Skin epidermis (tissue), 12 donors: ENCODE results near the gene TMEM61.
"Not testable (repeated sequence)": the region's sequence is repeated elsewhere in the genome, so short reads cannot be mapped to it uniquely, and the experiment has no call there.

Source experiments
- H3K27ac ChIP-seq, 21 experiments: fragments of 200-600 bp; sonication (generic) in 11 of 21; one replicate each; pipeline ENCODE4 v1.5.0; 2020; ENCODE audit warnings: mild to moderate bottlenecking in 3 of 21, inconsistent platforms in 2 of 21, moderate library complexity in 2 of 21
- H3K4me3 ChIP-seq, 7 experiments: fragments of 200-600 bp; sonication (generic) in 2 of 7; one replicate each; pipeline ENCODE4 v1.5.0; 2020; ENCODE audit warnings: inconsistent platforms in 2 of 7, mild to moderate bottlenecking in 2 of 7, moderate library complexity in 1 of 7

The TMEM61 gene

DNA sequence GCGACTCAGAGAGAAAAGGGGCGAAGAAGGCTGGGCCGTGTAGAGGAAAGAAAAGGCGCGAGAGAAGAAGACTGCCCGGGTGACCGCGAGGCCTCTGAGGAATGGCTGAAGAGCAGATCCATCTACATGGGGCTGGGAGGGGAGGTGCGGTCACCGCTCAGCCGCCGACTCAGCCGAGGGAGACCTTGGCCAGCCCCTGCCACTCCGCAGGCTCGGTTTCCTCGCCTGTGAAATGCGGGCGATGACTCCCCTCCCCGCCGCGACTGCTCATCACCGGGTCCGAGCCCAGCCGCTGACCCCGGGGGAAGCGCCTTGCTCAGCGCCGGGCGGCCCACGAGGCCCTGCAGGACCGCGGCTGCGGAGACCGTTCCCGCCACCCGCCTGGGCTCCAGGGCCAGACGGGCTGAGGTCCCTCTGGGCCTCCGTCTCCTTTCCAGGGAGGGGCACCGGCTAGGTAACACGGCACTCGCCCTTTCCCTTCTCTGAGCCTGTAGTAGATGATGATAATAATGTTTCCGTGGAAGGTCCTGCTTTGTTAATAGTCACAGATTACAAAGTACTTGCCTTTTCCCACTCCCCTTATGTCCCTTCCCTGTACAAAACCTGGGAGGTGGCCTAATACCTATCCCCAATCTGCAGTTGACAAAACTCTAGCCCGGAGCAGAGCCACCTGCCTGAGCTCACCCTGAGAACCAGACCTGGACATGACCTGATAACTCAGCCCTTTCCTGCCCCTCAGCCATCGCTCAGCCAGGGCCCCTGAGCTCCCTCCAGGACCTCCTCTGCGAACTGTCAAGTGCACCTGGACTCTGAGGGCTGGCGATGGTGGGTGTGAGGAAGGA, 16.7 kb downstream of the TMEM61 start:
- Histone ChIP-seq H3K27ac (no peak overlapping the region), H3K4me3 (peak overlapping the region in 1 of 7 experiments; percentile 8)

GRCh38 chr1:54997711-54997986, 17.2 kb downstream of the TMEM61 start:
- Histone ChIP-seq H3K27ac (no peak overlapping the region), H3K4me3 (no peak overlapping the region)

GRCh38 chr1:54998100-54998499, 17.7 kb downstream of the TMEM61 start:
- H3K4me3 ChIP-seq = no peak overlapping the region
- no peak overlapping the region for H3K27ac ChIP-seq

DNA sequence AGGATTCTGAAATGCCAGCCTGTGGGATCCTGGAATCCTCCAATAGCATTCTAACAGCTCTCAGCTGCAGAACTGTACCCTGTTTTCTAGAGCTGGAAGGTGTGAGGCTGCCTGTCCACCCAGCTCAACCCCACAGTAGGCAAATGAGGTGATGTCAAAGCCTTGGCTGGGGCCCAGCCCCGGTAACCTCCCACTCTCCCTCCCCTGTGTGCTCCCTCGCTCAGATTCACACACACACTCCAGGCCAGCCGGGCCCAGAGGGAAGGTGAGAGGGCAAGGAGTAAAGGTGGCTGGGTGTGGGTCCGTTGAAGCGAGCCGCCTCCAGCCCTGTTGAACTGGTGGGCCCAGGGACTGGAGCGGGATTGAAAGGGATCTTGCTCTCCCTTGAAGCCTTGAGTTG, 18.2 kb downstream of the TMEM61 start, which contains the start of gene BSND:
BSND (plus strand) TSS at position 257 of the 400 bp plus-strand sequence. CDS start 254 bp downstream, outside the sequence.
- no peak within 1 kb of the TSS for H3K27ac ChIP-seq
- H3K4me3 ChIP-seq = no peak within 1 kb of the TSS

GRCh38 chr1:55000110-55001085, 20.0 kb downstream of the TMEM61 start:
- no peak overlapping the region for H3K4me3 ChIP-seq

DNA sequence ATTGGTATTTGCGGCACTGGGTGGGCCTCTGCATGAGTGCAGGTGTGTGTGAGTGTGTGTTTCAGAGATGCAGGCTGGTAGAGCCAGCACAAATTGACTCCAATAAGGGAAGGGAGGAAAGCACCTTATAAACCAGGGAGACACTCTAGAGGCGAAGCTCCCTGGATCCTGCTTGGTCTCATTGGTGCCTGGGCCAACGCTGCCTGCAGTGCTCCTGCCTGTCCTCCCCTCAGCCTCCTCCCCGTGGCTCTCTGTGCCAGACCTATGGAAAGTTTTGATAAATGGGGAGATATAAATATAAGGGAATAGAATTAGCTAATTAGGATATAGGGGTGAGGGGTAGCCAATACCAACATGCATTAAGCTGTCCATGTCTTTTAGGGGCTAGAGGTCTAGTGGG, 20.9 kb downstream of the TMEM61 start:
- H3K27ac ChIP-seq = no peak overlapping the region
- no peak overlapping the region for H3K4me3 ChIP-seq

More at GRCh38 chr1:55000110-55001085, 20.0 kb downstream of the TMEM61 start:
- no peak overlapping the region for H3K27ac ChIP-seq

DNA sequence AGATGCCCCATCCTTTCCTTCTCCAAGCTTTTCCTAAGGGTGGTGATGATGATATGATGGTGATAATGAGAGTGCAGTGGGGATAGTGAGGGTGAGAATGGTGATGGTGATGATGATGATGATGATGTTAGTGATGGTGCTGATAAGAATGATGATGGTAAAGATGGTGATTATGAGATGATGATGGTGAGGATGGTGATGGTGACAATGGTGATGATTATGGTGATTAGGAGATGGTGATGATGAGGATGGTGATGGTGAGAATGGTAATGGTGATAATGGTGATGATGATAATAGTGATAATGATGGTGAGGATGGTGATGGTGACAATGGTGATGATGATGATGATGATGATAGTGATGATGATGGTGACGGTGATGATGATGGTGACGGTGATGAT, 22.3 kb downstream of the TMEM61 start:
- Histone ChIP-seq H3K27ac (no peak overlapping the region), H3K4me3 (no peak overlapping the region)

GRCh38 chr1:55005351-55006140, 25.1 kb downstream of the TMEM61 start:
- Histone ChIP-seq H3K4me3 (no peak overlapping the region), H3K27ac (no peak overlapping the region)

DNA sequence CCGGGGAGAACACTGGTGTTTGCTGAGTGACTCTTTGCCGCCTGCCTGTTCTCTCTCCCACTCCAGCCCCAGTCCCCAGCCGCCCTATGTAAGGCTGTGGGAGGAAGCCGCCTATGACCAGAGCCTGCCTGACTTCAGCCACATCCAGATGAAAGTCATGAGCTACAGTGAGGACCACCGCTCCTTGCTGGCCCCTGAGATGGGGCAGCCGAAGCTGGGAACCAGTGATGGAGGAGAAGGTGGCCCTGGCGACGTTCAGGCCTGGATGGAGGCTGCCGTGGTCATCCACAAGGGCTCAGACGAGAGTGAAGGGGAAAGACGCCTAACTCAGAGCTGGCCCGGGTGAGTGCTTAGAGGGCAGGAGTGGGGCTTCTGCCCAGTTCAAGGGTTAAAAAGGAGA, 26.5 kb downstream of the TMEM61 start:
- Histone ChIP-seq H3K4me3 (no peak overlapping the region), H3K27ac (no peak overlapping the region)

DNA sequence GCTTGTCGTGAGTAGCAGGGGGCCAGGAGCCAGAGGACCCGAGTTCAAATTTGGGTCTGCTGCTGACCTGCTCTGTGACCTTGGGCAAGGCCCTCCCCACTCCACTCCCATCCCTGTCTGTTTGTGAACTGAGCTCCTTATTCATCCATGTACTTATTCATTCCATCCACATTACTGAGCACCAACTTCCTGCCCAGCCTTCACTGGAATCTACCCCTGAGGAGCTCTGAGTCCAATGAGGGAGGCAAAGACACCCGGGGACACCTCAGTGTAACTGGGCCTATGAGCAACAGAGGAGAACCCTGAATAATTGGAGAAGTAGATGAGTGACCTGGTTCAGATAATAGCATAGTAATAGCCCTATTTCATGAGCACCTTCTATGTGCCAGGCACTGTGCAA, 27.2 kb downstream of the TMEM61 start:
- H3K4me3 ChIP-seq = no peak overlapping the region
- no peak overlapping the region for H3K27ac ChIP-seq

DNA sequence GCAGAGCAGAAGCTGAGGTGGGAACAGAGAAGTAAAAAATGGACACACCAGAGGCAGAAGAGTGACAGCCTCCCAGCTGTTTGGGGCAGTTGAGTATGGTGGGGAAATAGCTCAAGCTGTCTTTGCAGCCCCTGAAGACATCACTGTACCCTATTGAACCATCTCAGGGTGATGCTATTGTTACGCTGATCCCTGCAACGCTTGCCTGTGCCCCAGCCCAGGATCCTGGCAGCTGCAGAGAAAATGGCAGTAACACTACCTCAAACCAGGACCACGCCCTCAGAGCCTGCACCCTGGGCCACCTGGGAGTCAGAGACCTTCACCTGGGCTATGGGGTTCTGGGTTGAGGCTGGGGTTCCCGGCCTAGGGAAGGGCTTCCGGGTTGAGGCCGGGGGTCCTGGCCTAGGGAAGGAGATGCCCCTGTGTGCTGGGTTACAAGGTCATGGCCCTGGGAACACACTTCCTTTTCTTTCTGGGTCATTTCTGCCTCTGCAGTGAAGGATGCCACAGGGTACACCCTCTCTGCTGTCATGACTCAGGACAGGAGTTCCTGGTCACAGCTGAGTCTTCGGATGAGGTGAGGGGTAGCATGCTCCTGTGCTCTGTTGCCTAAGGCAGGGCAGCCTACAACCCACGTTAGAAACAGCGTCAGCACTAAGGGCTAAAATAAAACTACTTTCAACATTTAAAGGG, 29.9 kb downstream of the TMEM61 start:
- H3K4me3 ChIP-seq = no peak overlapping the region

DNA sequence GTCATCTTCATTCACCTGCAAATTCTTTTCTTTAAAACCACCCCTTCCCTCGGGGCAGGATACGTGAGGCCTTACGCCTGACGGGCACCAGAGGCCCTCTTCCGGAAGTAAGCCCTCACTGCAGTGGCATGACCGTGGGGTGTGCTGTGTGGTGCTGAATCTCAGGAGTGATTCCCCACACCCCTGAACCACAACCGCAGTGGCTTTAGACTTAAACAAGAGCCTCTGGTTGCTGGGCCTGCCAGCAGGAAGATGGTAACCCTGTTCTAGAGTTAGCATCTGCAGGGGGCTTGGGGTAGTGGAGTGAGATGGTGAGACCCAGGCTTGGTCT, 30.4 kb downstream of the TMEM61 start:
- Histone ChIP-seq H3K4me3 (no peak overlapping the region), H3K27ac (no peak overlapping the region)

More for the DNA sequence above, 29.9 kb downstream of the TMEM61 start:
- no peak overlapping the region for H3K27ac ChIP-seq

GRCh38 chr1:55012661-55013060, 32.2 kb downstream of the TMEM61 start:
- Histone ChIP-seq H3K27ac (no peak overlapping the region), H3K4me3 (no peak overlapping the region)

GRCh38 chr1:55015123-55015522, 34.7 kb downstream of the TMEM61 start:
- H3K27ac ChIP-seq = no peak overlapping the region
- no peak overlapping the region for H3K4me3 ChIP-seq

DNA sequence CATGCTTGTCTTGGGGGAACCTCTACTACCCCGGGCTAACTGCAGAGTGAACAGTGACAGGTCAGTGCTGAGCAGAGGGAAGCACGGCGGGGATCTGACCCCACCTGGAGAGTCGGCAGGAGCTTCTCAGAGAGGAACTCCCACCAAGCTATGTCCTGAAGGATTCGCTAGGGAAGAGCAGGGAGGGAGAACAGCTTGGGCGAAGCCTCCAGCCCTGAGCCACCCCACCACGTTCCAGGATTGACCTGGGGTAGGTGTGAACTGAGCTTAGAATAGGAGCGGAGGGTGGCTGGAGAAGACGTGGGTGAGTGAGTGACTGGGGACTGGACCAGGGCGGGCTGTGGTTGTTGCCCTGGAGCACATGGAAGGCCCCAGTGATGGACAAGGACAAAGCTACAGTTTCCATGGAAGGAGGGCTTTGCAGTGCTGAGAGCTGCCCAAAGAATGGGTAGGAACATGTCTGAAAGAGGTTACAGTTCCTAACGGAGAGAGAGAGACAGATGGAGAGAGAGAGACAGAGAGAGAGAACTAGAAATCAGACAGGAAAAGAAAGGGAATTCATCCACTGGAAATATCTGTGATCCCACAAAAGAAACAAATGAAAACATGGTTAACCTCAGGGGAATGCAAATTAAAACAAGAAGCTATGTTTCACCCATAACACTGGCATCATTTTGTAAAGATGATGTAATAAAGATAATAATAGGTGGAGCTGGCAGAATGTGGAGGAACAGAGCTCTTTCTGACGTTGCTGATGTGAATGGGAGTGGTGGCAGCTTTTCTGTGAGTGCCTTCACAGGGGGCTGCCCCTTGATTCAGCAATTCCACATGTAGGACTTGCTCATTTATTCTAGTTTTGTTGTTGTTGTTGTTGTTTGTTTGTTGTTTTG, 35.5 kb downstream of the TMEM61 start:
- no peak overlapping the region for H3K4me3 ChIP-seq
- no peak overlapping the region for H3K27ac ChIP-seq

- H3K27ac ChIP-seq = no peak overlapping the region
Measured at GRCh38 chr1:55018395-55018794, 38.0 kb downstream of the TMEM61 start.

DNA sequence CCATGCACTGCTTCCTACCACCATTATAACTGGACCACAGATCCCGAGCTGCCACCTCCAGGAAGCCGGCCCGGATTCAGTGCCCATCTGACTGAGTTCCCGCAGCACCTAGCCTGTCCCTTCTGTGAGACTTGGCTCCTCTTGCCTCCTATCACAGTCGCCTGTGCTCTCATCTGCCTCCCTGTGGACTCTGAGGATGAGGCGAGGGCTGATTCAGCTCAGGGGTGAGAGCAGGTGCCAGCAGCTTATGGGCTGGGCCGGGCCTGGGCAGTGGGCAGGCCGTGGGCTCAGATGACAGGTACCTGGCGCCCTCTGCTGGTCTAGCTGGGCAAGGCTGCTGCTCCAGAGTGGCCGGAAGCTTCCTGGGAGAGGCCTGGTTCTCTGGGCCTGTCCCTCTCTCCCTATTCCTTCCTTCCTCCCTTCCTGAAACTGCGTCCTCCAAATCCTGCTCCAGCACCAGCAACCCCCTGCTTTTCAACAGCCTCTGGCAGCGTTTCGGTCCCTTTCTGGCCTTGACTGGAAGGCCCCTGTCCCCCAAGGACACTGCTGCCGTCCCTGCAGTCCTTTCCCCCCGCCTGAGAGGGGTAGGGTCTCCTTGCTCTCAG, 41.6 kb downstream of the TMEM61 start:
- Histone ChIP-seq H3K4me3 (no peak overlapping the region), H3K27ac (peak overlapping the region in 1 of 21 experiments; percentile 49)

More at GRCh38 chr1:55018395-55018794, 38.0 kb downstream of the TMEM61 start:
- H3K4me3 ChIP-seq = no peak overlapping the region

DNA sequence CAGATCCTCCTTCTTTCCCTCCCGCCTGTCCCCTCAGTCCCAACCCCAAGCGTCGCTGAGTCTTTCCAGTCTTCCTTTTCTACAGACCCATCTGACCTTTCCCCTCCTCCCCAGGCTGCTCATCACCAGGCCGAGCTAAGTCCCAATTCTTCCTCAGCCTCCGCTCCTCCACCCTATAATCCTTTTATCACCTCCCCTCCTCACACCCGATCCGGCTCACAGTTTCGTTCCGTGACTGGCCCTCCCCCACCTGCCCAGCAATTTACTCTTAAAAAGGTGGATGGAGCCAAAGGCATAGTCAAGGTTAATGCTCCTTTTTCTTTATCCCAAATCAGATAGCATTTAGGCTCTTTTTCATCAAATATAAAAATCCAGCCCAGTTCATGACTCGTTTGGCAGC, 43.7 kb downstream of the TMEM61 start:
- not testable (repeated sequence) for H3K4me3 ChIP-seq, H3K27ac ChIP-seq
